HepG2 (cell line): ENCODE measurements around the gene ITCH. TPM values are rescaled to one million over a fixed set of nuclear protein-coding genes. Genes with fewer than 3 reads are reported as not detected.

Experiments used
- ATAC-seq: fragments of 200-7000 bp; cut with Tn5 transposase; 3 replicates; pipeline ENCODE4 v1.9.1; 2020; ENCODE audit warnings: mild to moderate bottlenecking, moderate library complexity
- BruUV-seq: library from RNA; stranded (reverse); fragments of 400-500 nt; replicated peaks from 2 replicates; lab custom pipeline; 2021; lab: Mats Ljungman, UMichigan
- CTCF ChIA-PET: fragments of 300-600 bp; formaldehyde crosslinking; extraction: SDS; loops from one replicate; lab custom pipeline; 2021; ENCODE audit warnings: low total read pairs, inconsistent platforms, low intra/inter-chr PET ratio; lab: Yijun Ruan, JAX
- POLR2A ChIA-PET: fragments of 350-600 bp; sonication (Branson Sonifier 250); formaldehyde crosslinking; loops from one replicate; lab custom pipeline; 2020; ENCODE audit warnings: antibody characterized with exemption, inconsistent platforms; lab: Yijun Ruan, JAX
- DNase-seq: peaks from one replicate; pipeline ENCODE4 v3.0.0-alpha.2; 2015; ENCODE audit warnings: low spot score
- FAIRE-seq: peaks from 3 replicates; lab custom pipeline; 2011; peaks lifted over from hg19 to GRCh38; lab: Jason Lieb, UNC
- H2AFZ ChIP-seq: one replicate; pipeline ENCODE4 v1.6.1; 2011; ENCODE audit warnings: low read length, inconsistent platforms
- H3K27ac ChIP-seq: fragments of 300-600 bp; 3 replicates; pipeline ENCODE4 v1.8.0; 2011; ENCODE audit warnings: mixed run types, mild to moderate bottlenecking, mixed read lengths, low read length, inconsistent platforms; ENCODE audit not compliant: insufficient read depth; ENCODE audit errors: extremely low read length
- H3K27me3 ChIP-seq, 2 experiments: fragments of 200-600 bp in 1 of 2; 2 replicates in 1 of 2; 3 replicates in 1 of 2; pipeline versions ENCODE4 v1.6.0 to v1.8.0; 2011; ENCODE audit warnings: low read length in 2 of 2, mild to moderate bottlenecking in 2 of 2, moderate library complexity in 2 of 2, inconsistent platforms in 1 of 2; ENCODE audit not compliant: insufficient read depth in 2 of 2, control insufficient read depth in 1 of 2
- H3K36me3 ChIP-seq, 2 experiments: fragments of 200-600 bp in 1 of 2; replicated peaks in 1 of 2; 2 replicates in 1 of 2; 3 replicates in 1 of 2; pipeline versions ENCODE4 v1.5.1 to v1.8.0; 2011; ENCODE audit warnings: low read length in 2 of 2, inconsistent platforms in 1 of 2; ENCODE audit not compliant: insufficient read depth in 2 of 2, control insufficient read depth in 1 of 2
- H3K4me1 ChIP-seq: 2 replicates; pipeline ENCODE4 v1.5.1; 2012; ENCODE audit warnings: low read length, inconsistent platforms; ENCODE audit not compliant: insufficient read depth
- H3K4me2 ChIP-seq: 2 replicates; pipeline ENCODE4 v1.6.0; 2011; ENCODE audit warnings: low read depth, low read length, inconsistent platforms
- H3K4me3 ChIP-seq, 3 experiments: fragments of 200-600 bp in 1 of 3; sonication (generic), shearing (Covaris generic) in 1 of 3; replicated peaks in 1 of 3; 2 replicates each; pipeline ENCODE4 v1.5.1; 2011 to 2016; ENCODE audit warnings: low read length in 3 of 3, inconsistent platforms in 2 of 3, low read depth in 2 of 3, mild to moderate bottlenecking in 2 of 3, control low read depth in 1 of 3, mixed read lengths in 1 of 3; ENCODE audit not compliant: insufficient read depth in 1 of 3
- H3K79me2 ChIP-seq: one replicate; pipeline ENCODE4 v1.6.1; 2011; ENCODE audit warnings: low read length, inconsistent platforms; ENCODE audit not compliant: insufficient read depth
- H3K9ac ChIP-seq: 2 replicates; pipeline ENCODE4 v1.6.0; 2011; ENCODE audit warnings: mild to moderate bottlenecking, low read depth, low read length, inconsistent platforms; ENCODE audit not compliant: insufficient read depth
- H3K9me3 ChIP-seq: 2 replicates; pipeline ENCODE4 v1.5.1; 2012; ENCODE audit warnings: mild to moderate bottlenecking, low read length
- H4K20me1 ChIP-seq: 2 replicates; pipeline ENCODE4 v1.6.0; 2011; ENCODE audit warnings: inconsistent platforms, mild to moderate bottlenecking, low read length, moderate library complexity; ENCODE audit not compliant: insufficient read depth
- TMF1 ChIP-seq: sonication (generic); formaldehyde crosslinking; IDR thresholded peaks from 2 replicates; pipeline ENCODE4 v1.8.1; 2022; ENCODE audit warnings: low read depth, missing genetic modification reagents
- ZNF343 ChIP-seq: sonication (generic); formaldehyde crosslinking; IDR thresholded peaks from 2 replicates; pipeline ENCODE4 v1.4.0; 2020; ENCODE audit warnings: mild to moderate bottlenecking, missing genetic modification reagents
- ZNF720 ChIP-seq: sonication (generic); formaldehyde crosslinking; IDR thresholded peaks from 2 replicates; pipeline ENCODE4 v1.4.0; 2020; ENCODE audit warnings: missing genetic modification reagents
- WGBS: methylation state at CpG from one replicate; pipeline ENCODE4 v1.1.6; 2017; ENCODE audit warnings: low lambda C conversion rate; 5-methylcytosine and 5-hydroxymethylcytosine counted together
- in situ Hi-C: cut with HindIII; loops from 2 replicates; pipeline ENCODE4 v1.10.0; 2017; ENCODE audit warnings: low pct_unique_long_range_greater_than_20kb; ENCODE audit not compliant: extremely low pct_ligation_motif_present
- intact Hi-C: fragments of 100-400 bp; cut with micrococcal nuclease; formaldehyde crosslinking; loops from one replicate; pipeline ENCODE4 v1.10.0; 2022; ENCODE audit not compliant: unreplicated experiment
- polyA plus RNA-seq, 8 experiments: library from polyadenylated mRNA; depleted of rRNA in 3 of 8; stranded (reverse) in 7 of 8; unstranded in 1 of 8; fragments of >200 nt; fragmentation: Illumina TruSeq in 4 of 8; extraction: Trizol in 4 of 8; gene quantifications; 2 replicates each; pipeline versions ENCODE4 v1.2.1 to v1.2.3, GENCODE V29; 2011 to 2016; ENCODE audit warnings: low read depth in 4 of 8, missing spikeins in 1 of 8, mixed read lengths in 1 of 8; ENCODE audit not compliant: insufficient read depth in 1 of 8
- total RNA-seq, 5 experiments: library from RNA; depleted of rRNA; stranded (reverse); fragments of >200 nt; fragmentation: Illumina TruSeq; extraction: Trizol; gene quantifications; 2 replicates each; pipeline ENCODE4 v1.2.3, GENCODE V29; 2016; ENCODE audit warnings: low read depth in 1 of 5
- TF ChIP-seq, protein P1 (sequence below): sonication (generic); formaldehyde crosslinking; IDR thresholded peaks from 2 replicates; pipeline ENCODE4 v1.4.0; 2020; ENCODE audit warnings: missing genetic modification reagents
- TF ChIP-seq, protein P2 (sequence below): sonication (generic); formaldehyde crosslinking; IDR thresholded peaks from 2 replicates; pipeline ENCODE4 v1.4.0; 2020; ENCODE audit warnings: mild to moderate bottlenecking, missing genetic modification reagents
- TF ChIP-seq, protein P3 (sequence below): sonication (generic); formaldehyde crosslinking; IDR thresholded peaks from 2 replicates; pipeline ENCODE4 v1.8.0; 2022; ENCODE audit warnings: mild to moderate bottlenecking, missing genetic modification reagents

ITCH gene
- total and polyA plus RNA-seq, 2 of the 13 experiments (the other 11 are each of a cell fraction or from before 2014, with no cell fraction given), result 20.5 to 112 TPM

DNA sequence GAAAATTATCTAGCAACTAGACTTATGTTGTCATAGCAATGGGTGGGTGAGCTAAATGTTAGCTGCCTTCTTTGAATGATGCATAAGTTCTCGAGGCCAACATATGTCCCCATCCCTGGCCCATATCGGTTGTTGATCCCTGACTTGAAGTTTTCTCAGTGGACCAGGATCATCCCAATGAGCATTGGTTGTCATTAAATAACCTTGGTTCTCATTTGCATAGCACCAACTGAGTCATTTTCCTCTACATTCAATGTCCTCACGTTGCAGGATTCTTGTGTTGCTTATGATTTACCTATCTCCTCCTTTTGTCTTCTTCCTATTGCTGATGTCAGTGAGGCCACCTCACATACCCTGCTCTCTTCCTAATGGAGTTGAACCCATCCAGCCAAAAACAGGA is 47.8 kb upstream of the ITCH start:
- Histone ChIP-seq H3K4me2 (no peak overlapping the region), H4K20me1 (no peaks in the 10 kb centered on the region), H3K4me1 (peaks cover 84% of the 10 kb centered on the region), H3K27me3 (no peaks in the 10 kb centered on the region), H3K27ac (no peak overlapping the region), H3K36me3 (no peaks in the 10 kb centered on the region), H3K9ac (no peak overlapping the region), H3K9me3 (no peaks in the 10 kb centered on the region), H3K4me3 (no peak overlapping the region), H3K79me2 (no peaks in the 10 kb centered on the region), H2AFZ (no peak overlapping the region)
- POLR2A ChIA-PET, result interaction anchor here (1.0 to 5.2 kb wide), 4 partner anchors 14 to 158 kb away, joined by 3 to 105 read pairs (median 6); partner anchors contain the start of gene ITCH
- FAIRE-seq (no peak), DNase-seq (no peak), ATAC-seq (no peak)
- TF ChIP-seq, protein P1, sequence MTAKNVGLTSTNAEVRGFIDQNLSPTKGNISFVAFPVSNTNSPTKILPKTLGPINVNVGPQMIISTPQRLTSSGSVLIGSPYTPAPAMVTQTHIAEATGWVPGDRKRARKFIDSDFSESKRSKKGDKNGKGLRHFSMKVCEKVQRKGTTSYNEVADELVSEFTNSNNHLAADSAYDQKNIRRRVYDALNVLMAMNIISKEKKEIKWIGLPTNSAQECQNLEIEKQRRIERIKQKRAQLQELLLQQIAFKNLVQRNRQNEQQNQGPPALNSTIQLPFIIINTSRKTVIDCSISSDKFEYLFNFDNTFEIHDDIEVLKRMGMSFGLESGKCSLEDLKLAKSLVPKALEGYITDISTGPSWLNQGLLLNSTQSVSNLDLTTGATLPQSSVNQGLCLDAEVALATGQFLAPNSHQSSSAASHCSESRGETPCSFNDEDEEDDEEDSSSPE, result no peak
- TF ChIP-seq ZNF720 (CRISPR knock-in tag), result no peak
- TF ChIP-seq, protein P2, sequence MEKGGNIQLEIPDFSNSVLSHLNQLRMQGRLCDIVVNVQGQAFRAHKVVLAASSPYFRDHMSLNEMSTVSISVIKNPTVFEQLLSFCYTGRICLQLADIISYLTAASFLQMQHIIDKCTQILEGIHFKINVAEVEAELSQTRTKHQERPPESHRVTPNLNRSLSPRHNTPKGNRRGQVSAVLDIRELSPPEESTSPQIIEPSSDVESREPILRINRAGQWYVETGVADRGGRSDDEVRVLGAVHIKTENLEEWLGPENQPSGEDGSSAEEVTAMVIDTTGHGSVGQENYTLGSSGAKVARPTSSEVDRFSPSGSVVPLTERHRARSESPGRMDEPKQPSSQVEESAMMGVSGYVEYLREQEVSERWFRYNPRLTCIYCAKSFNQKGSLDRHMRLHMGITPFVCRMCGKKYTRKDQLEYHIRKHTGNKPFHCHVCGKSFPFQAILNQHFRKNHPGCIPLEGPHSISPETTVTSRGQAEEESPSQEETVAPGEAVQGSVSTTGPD (CRISPR knock-in tag), result no peak
- TF ChIP-seq ZNF343 (CRISPR knock-in tag), result no peak
- TF ChIP-seq TMF1 (CRISPR knock-in tag), result no peak
- TF ChIP-seq, protein P3, sequence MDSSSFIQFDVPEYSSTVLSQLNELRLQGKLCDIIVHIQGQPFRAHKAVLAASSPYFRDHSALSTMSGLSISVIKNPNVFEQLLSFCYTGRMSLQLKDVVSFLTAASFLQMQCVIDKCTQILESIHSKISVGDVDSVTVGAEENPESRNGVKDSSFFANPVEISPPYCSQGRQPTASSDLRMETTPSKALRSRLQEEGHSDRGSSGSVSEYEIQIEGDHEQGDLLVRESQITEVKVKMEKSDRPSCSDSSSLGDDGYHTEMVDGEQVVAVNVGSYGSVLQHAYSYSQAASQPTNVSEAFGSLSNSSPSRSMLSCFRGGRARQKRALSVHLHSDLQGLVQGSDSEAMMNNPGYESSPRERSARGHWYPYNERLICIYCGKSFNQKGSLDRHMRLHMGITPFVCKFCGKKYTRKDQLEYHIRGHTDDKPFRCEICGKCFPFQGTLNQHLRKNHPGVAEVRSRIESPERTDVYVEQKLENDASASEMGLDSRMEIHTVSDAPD, result no peak
- no TSS peak for BruUV-seq
- 47% methylated on average over 3 of the region's 3 CpGs for WGBS
- in situ Hi-C loops (no loop called here), intact Hi-C loops (no loop called here)
- CTCF ChIA-PET, result interaction anchor here (4.3 kb wide), 1 partner anchor 208 kb away, joined by 23 read pairs; no protein-coding TSS in a partner anchor
